Stimulated activated CD8-positive, alpha-beta memory T cell treated with anti-CD3 and anti-CD28 coated beads, Interleukin-15, amount 100 ng/mL, for 1 hour (primary cell): ENCODE data around the gene C2CD4D.

ENCODE experiments used
- DNase-seq: peaks from one replicate; pipeline ENCODE4 v3.0.0-alpha.2; 2020; ENCODE audit warnings: low read depth

C2CD4D gene

DNA sequence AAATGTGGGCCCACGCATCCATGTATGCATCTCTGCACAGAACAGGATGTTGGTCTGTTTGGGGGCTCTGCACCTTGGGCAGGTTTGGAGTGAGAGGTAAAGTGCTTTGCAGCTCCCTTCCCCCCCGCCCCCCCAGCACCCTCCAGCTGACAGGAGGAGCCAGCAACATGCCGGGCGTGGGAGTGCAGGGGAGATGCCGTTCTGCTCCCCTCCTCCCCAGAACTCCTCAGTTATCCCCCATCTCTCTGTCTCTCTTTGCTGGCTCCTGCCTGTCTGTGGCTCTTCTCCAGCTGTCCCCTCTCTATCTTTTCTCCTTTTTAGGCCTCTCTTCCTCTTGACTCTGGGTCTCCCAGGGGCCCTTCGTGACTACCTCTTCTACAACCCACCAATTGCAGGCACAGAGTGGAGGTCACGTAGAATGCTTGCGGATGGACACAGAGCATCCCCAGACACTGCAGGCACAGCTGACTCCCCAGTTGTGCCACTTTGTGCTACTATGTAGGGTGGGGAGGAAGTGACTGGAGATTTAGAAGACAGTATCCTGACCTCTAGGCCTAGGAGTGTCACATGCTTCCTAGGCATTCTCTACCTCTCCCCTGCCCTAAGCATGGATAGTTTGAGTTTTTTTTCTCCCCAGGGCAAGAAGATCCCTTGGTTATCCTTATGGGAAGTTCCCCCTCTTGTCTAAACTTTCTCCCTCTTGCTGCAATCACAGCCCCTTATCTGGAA is 6.3 kb downstream of the C2CD4D start:
- no peak for DNase-seq

DNA sequence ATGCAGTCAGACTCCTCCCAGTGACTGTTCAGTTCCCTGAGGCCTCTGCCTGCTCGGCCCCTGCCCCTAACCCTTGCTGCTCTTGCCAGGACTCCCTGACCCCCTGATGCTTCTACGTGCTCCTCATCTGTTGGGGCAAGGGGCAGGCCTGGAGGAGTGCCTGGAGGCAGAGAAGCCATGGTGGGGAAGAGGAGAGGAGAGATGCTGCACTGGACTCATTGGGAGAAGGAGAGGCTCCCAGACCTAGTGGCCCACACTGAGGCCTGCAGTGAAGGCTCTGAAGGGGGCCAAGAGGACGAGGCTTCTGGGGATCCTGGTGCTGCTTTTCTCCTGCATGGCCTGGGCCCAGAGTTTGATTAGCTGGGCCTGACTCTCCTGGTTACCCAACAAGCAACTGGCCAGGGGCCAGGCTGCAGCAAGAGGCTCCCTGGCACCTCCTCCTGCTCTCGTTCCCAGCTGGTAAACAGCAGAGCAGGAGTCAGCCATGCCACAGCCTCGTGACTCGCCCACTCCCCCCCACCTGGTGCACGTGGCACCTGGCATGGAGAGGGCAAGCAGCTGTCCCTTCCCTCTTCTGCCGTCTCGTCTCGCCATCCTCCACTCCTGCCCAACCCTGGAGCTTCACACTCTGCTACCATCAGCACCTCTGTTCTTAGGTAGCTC is 7.2 kb downstream of the C2CD4D start:
- DNase-seq, result no peak

GRCh38 chr1:151831605-151832004 is 8.0 kb downstream of the C2CD4D start, which contains the start of gene RORC:
TSS of gene RORC (minus strand) at chr1:151831802. CDS start at chr1:151831764, 38 bp downstream.
- no peak for DNase-seq

DNA sequence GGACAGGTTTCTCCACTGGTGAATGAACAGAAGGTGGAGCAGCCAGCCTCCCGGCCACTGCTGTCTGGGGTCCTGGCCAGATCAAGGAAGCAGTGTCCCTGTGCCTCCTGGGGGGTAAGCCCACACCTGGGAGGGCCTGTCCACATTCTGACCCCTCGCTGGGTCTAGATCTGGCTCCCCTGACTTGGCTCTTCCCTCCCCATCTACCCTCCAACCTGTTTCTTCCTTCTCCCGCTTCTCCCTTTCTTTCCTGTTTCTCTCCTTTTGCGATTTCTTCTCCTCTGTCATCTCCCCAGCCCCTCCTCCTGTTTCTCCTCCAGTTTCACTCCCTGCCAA is 8.4 kb downstream of the C2CD4D start:
- DNase-seq, result no peak

DNA sequence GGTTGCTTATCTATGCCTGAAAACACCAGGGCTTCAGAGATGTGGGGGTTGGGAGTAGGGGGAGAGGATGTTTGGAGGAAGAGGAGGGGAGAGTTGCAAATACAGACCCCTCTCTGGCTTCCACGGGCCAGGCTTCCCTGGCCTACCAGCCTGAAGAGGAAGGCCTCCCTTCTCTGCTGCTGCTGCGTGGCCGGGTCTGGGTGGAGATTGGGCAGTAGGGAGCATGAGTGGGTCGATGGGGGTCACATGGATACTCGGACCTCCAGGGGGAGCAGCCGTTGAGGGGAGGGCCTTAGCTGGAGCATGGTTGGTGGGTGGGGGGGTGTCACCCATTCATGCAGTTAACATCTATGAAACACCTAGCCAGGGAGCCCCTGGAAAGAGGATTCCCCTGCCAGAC is 9.6 kb downstream of the C2CD4D start:
- no peak for DNase-seq

GRCh38 chr1:151829352-151830046 is 10.1 kb downstream of the C2CD4D start:
- no peak for DNase-seq

DNA sequence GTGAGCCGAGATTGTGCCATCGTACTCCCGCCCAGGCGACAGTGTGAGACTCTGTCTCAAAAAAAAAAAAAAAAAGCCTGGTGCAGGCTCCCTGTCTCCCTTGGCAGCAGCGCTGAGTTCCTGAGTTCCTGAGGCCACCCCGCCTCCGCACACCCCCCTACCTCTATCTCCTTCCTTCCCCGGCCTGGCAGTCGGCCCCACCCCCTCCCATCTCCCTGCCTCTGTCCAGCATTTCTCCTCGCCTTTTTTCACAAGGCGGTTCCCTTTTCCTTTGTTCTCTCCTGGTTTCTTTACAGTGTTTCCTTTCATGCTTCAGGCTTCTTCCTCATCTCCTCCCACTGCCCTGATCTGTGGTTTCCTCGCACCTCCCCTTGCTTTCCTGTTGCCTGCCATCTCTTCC is 10.7 kb downstream of the C2CD4D start:
- no peak for DNase-seq

DNA sequence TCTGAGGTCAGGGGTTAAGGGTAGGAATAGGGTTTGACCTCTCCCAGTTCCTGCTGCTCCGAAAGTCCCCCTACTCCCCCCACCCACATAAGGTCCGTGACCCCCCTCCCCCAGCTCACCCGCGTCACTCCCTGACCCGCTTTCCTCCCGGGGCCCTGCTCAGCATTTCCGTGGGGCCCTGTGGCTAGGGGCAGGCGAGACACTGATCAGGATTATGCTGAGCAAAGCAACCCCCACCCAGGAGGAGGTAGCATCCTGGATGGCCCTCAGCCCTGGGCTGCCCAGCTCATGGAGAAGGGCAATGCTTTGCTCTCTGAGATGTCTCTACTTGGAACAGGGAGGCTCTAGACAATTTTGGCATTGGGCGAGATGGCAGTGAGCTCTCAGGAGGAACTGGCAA is 11.8 kb downstream of the C2CD4D start:
- no peak for DNase-seq

GRCh38 chr1:151825751-151826660 is 13.6 kb downstream of the C2CD4D start:
- DNase-seq, result no peak

DNA sequence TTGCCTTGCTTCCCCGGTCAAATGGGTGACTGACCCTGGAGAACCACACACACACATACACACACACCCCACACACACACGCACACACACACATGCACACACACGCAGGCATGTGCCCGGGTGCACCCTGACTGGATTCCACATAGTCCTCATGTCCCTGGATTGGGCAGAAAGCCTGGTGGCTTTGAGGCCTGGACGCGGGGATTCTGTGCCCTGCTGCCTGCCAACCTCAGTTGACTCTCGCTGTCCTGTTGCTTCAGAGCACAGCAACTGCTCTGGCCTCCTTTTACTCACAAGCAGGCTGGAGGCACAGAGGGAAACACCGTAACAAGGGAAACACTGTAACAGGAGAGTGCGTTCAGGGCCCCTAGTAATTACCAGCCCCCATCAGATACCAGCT is 14.4 kb downstream of the C2CD4D start:
- DNase-seq, result no peak

DNA sequence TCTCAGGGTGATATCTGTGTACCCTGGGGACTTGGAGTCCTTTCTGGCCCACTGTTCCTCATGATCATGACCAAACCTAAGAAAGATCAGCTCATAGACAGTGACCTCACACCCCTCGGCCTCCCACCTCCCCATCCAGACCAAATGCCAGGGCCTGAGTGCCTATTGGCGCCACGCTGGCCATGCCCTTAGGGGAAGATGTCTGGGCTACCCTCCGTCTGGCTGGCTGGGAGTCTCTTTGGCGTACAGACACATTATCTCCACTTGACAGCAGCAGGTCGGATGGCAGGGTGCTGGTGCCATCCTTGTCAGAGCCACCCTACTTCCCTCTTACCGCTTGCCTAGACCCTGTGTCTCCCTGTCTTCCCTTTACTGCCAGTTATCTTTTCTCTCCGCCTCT is 16.4 kb downstream of the C2CD4D start:
- no peak for DNase-seq

DNA sequence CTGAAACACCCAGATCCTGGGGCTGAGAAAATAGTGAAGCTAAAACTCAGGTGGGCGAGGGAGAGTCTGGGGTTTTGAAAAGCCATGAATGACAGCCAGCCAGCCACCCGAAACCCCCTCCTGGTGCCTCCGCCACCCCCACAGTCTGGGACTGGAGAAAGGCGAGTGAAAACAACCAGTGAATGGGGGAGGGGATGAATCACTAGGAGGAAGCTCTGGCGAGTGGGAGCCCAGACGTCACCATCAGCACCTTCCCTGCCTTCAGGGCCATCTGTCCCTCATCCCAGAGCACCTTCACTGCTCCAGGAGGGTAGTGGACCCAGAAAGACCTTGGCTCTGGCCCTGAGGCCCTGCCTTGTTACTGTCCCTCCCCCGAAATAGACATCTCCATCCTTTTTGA is 17.2 kb downstream of the C2CD4D start:
- no peak for DNase-seq

DNA sequence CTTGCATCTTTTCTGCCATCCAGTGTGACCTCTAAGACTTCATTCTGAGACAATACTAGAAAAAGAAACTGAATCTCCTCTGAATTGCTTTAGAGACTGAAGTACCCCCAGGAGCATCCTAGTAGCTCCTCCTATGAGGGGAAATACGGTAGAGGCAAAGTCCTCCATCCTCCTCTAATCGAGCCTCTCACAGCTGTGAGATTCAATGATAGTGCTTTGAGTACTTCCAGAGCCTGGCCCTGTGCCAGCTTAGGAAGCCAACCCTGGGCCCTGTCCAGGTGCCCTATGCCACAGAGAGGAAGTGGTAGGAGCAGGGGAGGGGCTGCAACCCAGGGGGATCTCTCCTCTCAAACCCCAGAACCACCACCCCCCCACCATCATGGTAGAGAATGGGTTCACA is 18.7 kb downstream of the C2CD4D start:
- DNase-seq, result no peak

GRCh38 chr1:151819976-151820623 is 19.5 kb downstream of the C2CD4D start:
- no peak for DNase-seq

DNA sequence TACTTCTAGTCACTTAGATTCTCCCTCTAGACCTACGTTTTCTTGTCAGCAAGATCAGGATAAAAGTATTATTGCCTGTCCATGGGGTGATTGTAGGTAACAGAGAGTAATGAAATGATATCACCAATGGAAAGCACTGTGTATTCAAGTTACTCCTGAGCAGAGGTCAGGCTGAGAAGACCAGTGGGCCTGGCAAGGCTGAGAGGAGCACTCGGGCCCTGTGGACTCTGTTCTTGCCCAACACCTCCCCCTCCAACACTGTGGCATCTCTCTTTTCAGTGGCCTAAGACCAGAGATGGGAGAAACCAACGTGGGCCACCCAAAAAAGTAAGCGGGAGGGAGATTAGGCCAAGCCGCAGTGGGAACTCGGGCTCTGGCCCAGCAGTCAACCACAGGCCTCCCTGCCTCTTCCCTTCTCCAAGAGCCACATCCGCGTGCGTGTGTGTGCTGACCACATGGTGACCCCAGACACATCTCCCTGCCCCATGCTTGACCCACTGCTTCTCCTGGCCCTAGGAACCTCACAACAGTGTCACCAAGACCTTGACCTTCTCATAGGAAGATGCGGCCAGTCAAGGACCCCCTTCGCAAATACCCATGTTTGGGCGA is 20.3 kb downstream of the C2CD4D start:
- DNase-seq, result no peak

GRCh38 chr1:151817353-151817730 is 22.3 kb downstream of the C2CD4D start:
- no peak for DNase-seq

GRCh38 chr1:151816548-151817352 is 22.9 kb downstream of the C2CD4D start:
- no peak for DNase-seq

DNA sequence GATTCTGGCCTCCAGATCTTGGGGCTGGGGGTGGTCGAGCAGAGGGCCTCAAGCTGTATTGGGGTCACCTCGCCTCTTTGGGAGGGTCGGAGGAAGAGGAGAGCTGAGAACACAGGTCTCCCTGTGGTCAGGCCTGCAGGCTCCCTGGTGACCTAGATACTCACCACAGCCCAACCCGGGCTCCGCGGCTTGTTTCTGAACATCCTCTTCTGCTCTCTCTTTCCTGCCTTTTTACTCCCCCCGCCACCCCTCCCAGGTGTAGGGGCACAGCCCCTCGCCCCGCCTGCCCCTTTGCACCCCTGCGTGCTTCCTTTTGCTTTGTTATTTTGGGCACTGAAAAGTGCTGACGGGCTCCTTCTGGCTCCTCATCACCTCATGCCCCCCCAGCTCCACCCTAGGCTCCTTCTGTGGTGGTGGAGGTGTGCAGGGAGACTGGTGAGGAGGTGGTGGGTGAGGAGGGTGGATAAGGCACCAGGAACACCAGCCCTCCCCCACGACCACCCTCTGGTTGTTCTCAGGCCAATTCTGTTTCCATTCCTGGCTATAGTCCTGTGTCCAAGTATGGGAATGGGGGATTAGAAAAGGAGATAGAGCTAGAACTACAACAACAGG is 23.8 kb downstream of the C2CD4D start:
- DNase-seq, result no peak

DNA sequence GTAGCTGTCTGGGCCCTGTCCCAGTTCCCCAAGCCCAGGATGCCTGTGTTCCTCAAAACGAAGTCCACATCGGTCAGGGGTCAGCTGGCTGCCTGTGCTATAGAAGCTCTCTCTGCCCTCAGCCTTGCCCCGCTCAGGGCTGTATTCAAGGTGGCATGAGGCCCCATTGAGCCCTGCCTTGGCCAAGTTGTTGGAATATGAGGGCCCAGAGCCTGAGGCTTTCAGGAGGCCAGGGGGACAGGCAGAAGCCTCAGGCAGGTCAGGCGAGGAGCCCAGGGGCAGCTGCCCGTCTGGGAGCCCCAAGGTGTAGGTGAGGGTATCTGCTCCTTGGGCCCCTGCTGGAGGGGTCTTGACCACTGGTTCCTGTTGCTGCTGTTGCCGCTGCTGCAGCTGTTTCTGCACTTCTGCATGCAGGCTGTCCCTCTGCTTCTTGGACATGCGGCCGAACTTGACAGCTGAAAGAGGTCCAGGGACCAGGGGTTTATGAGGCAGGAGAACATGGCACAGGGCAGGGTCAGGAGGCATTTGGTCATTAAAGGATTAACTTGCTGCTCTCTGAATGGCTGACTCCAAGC is 24.6 kb downstream of the C2CD4D start:
- DNase-seq, result no peak

DNA sequence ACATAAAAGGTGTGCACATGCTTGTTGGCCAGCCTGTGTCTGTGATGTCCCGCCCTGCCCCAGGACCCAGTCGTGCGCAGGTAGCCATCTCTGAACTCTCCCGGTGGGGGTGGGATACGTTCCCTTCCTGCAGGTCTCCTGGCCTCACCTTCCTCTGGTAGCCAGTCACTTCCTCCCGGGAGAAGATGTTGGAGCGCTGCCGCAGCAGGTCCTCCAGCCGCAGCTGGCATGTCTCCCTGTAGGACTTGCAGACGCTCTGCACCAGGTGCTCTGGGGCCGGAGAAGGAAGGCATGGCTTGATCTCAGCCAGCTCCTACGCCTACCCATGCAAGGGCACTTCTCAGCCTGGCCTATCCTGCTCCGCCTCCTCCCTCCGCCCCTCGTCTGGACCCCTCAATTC is 25.2 kb downstream of the C2CD4D start:
- no peak for DNase-seq
